Hepatocyte (in vitro differentiated cells): ENCODE data around the gene RINL. TPM values are rescaled to one million over a fixed set of nuclear protein-coding genes. Genes with fewer than 3 reads are reported as not detected.

Source experiments
- DNase-seq: peaks from one replicate; pipeline ENCODE4 v3.0.0-alpha.2; 2016; ENCODE audit warnings: low spot score
- H2AFZ ChIP-seq: fragments of 200-600 bp; sonication (generic); 2 replicates; pipeline ENCODE4 v1.6.0; 2016; ENCODE audit warnings: antibody characterized with exemption, mild to moderate bottlenecking
- H3K27ac ChIP-seq: fragments of 200-600 bp; sonication (generic); 2 replicates; pipeline ENCODE4 v1.5.1; 2016; ENCODE audit warnings: mild to moderate bottlenecking
- H3K27me3 ChIP-seq: fragments of 200-600 bp; sonication (generic); 2 replicates; pipeline ENCODE4 v1.6.1; 2016
- H3K36me3 ChIP-seq: fragments of 200-600 bp; sonication (generic); replicated peaks from 2 replicates; pipeline ENCODE4 v1.5.1; 2016; ENCODE audit warnings: low read depth; ENCODE audit not compliant: insufficient read depth
- H3K4me1 ChIP-seq: fragments of 200-600 bp; sonication (generic); 2 replicates; pipeline ENCODE4 v1.5.1; 2016; ENCODE audit warnings: mild to moderate bottlenecking, moderate library complexity; ENCODE audit not compliant: insufficient read depth
- H3K4me2 ChIP-seq: fragments of 200-600 bp; sonication (generic); 2 replicates; pipeline ENCODE4 v1.6.0; 2016
- H3K4me3 ChIP-seq: fragments of 200-600 bp; sonication (generic); 2 replicates; pipeline ENCODE4 v1.5.1; 2016; ENCODE audit warnings: mild to moderate bottlenecking
- H3K79me2 ChIP-seq: fragments of 200-600 bp; sonication (generic); 2 replicates; pipeline ENCODE4 v1.6.0; 2017; ENCODE audit warnings: mild to moderate bottlenecking
- H3K9me2 ChIP-seq: fragments of 200-600 bp; sonication (generic); replicated peaks from 2 replicates; pipeline ENCODE4 v1.6.0; 2017; ENCODE audit warnings: mild to moderate bottlenecking; ENCODE audit not compliant: insufficient read depth
- H3K9me3 ChIP-seq: fragments of 200-600 bp; sonication (generic); 2 replicates; pipeline ENCODE4 v1.5.1; 2016; ENCODE audit warnings: low read depth, mild to moderate bottlenecking
- H4K20me1 ChIP-seq: fragments of 200-600 bp; sonication (generic); 2 replicates; pipeline ENCODE4 v1.6.0; 2016; ENCODE audit warnings: mild to moderate bottlenecking; ENCODE audit not compliant: insufficient read depth, poor library complexity, severe bottlenecking
- CTCF ChIP-seq: fragments of 200-600 bp; sonication (generic); IDR thresholded peaks from 2 replicates; pipeline ENCODE4 v1.5.1; 2016; ENCODE audit warnings: antibody characterized with exemption, mild to moderate bottlenecking; ENCODE audit not compliant: poor library complexity
- EZH2 ChIP-seq: fragments of 200-600 bp; sonication (generic); IDR thresholded peaks from 2 replicates; pipeline ENCODE4 v1.6.1; 2016; ENCODE audit warnings: antibody characterized with exemption, mild to moderate bottlenecking, borderline replicate concordance
- EZH2phosphoT487 ChIP-seq: fragments of 200-600 bp; sonication (generic); IDR thresholded peaks from one replicate; pipeline ENCODE4 v1.6.1; 2018; ENCODE audit warnings: antibody characterized with exemption, mild to moderate bottlenecking, low read depth, moderate library complexity; ENCODE audit not compliant: unreplicated experiment, severe bottlenecking
- WGBS: methylation state at CpG from one replicate; pipeline ENCODE4 v1.1.6; 2016; ENCODE audit warnings: low lambda C conversion rate; ENCODE audit errors: missing lambda C conversion rate; 5-methylcytosine and 5-hydroxymethylcytosine counted together
- polyA plus RNA-seq: library from polyadenylated mRNA; unstranded; fragments of >200 nt; fragmentation: Nextera tagmentation; extraction: Ambion mirVana; gene quantifications from 2 replicates; pipeline ENCODE4 v1.2.1, GENCODE V29; 2016
- total RNA-seq: library from RNA; depleted of rRNA; stranded (reverse); fragments of >200 nt; gene quantifications from 2 replicates; pipeline ENCODE4 v1.2.3, GENCODE V29; 2014

Gene RINL
- total and polyA plus RNA-seq, 2 experiments from 2014 or later = 5.6 to 7.7 TPM

- Histone ChIP-seq H3K9me3 (no peaks in the 10 kb centered on the region), H3K9me2 (no peaks in the 10 kb centered on the region), H3K4me1 (no peaks in the 10 kb centered on the region), H3K27me3 (no peaks in the 10 kb centered on the region), H2AFZ (no peak overlapping the region), H3K79me2 (no peaks in the 10 kb centered on the region), H3K4me2 (no peak overlapping the region), H3K4me3 (no peak overlapping the region), H3K36me3 (no peaks in the 10 kb centered on the region), H4K20me1 (no peaks in the 10 kb centered on the region), H3K27ac (no peak overlapping the region)
- no peak for TF ChIP-seq EZH2phosphoT487
- TF ChIP-seq CTCF = no peak
- no peak for TF ChIP-seq EZH2
- DNase-seq = no peak
- 92% methylated on average over 8 of the region's 8 CpGs for WGBS
Observed at GRCh38 chr19:38913958-38914357, 35.9 kb upstream of the RINL start.

DNA sequence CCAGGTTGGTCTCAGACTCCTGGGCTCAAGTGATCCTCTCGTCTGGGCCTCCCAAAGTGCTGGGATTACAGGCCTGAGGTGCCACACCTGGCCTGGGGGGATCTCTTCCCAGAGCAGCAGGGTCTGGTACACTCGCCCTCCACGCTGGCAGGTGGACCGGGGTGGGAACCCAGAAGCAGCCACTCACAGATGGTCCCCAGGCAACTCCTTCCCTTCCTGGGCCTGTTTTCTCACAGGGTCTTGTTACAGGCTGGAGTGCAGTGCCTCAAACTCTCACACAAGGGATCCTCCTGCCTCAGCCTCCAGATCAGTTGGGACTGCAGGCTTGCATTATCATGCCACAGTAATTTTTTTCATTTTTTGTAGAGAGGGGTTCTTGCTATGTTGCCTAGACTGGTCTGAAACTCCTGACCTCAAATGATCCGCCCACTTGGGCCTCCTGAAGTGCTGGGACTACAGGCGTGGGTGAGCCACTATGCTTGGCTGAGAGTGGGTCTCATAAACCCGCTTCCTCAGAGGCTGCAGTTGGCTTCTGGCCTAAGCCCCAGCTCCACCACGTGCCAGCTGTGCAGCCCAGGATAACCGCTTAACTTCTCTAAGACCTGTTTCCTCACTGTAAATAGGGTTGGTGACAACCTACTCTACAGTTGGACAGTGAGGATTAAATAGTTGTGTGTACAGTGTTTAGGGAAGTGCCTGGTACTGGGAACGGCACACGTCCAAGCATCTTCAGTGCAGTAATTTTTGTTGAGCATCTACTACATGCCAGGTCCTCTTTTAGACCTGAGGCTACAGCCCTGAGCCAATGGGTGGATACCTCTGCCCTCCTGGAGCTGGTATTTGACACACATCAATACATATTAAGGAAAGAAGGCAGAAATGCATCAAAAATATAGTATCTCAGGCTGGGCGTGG is 34.8 kb upstream of the RINL start:
- Histone ChIP-seq H2AFZ (no peak overlapping the region), H3K9me3 (no peaks in the 10 kb centered on the region), H3K4me3 (no peak overlapping the region), H3K27ac (no peak overlapping the region), H3K4me1 (no peaks in the 10 kb centered on the region), H3K36me3 (no peaks in the 10 kb centered on the region), H3K9me2 (no peaks in the 10 kb centered on the region), H4K20me1 (no peaks in the 10 kb centered on the region), H3K27me3 (no peaks in the 10 kb centered on the region), H3K79me2 (no peaks in the 10 kb centered on the region), H3K4me2 (no peak overlapping the region)
- DNase-seq = no peak
- no peak for TF ChIP-seq CTCF
- TF ChIP-seq EZH2phosphoT487 = no peak
- TF ChIP-seq EZH2 = no peak
- 83% methylated on average over 12 of the region's 12 CpGs for WGBS

GRCh38 chr19:38911388-38912001 is 33.4 kb upstream of the RINL start:
- Histone ChIP-seq H3K9me2 (no peaks in the 10 kb centered on the region), H3K9me3 (no peaks in the 10 kb centered on the region), H3K36me3 (no peaks in the 10 kb centered on the region), H4K20me1 (no peaks in the 10 kb centered on the region), H3K27ac (no peak overlapping the region), H3K4me3 (no peak overlapping the region), H3K79me2 (no peaks in the 10 kb centered on the region), H2AFZ (no peak overlapping the region), H3K4me1 (no peaks in the 10 kb centered on the region), H3K27me3 (no peaks in the 10 kb centered on the region), H3K4me2 (no peak overlapping the region)
- WGBS = 92% methylated on average over 5 of the region's 16 CpGs
- TF ChIP-seq EZH2 = no peak
- TF ChIP-seq CTCF = no peak
- no peak for TF ChIP-seq EZH2phosphoT487
- DNase-seq = no peak
